NK-92 (cell line): ENCODE measurements around the gene KIAA1755.

Experiments used
- DNase-seq: peaks from one replicate; lab custom pipeline; 2025; ENCODE audit not compliant: unreplicated experiment; lab: John Stamatoyannopoulos, UW

Gene KIAA1755

GRCh38 chr20:38221119-38221589, 39.4 kb downstream of the KIAA1755 start:
- DNase-seq, result no peak

DNA sequence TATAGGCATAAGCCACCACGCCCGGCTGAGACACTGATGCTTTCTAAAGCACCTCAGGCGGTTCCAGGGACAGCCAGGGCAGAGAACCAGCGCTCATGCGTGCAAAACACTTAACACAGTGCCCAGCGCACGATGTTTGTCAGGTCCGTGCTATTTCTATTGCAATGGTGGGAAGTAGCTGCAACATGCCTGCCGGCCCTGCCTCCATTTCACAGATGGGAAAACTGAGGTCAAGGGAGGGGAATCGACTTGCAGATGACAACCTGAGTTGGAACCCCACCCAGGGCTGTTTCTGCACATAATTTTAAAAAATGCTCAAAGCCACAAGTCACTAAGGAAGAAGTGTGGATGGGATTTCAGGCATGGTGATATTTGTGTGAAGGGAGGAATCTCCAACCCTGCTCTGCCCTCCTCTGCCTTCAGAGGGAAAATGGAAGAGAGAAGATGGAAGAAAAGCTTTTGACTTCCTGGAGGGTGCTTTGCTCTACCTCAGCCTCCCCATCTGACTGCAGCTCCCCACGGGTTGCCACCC, 39.9 kb downstream of the KIAA1755 start:
- no peak for DNase-seq

GRCh38 chr20:38219006-38219950, 41.3 kb downstream of the KIAA1755 start:
- DNase-seq, result no peak

- DNase-seq, result no peak
Observed at GRCh38 chr20:38218566-38218885, 42.0 kb downstream of the KIAA1755 start.

DNA sequence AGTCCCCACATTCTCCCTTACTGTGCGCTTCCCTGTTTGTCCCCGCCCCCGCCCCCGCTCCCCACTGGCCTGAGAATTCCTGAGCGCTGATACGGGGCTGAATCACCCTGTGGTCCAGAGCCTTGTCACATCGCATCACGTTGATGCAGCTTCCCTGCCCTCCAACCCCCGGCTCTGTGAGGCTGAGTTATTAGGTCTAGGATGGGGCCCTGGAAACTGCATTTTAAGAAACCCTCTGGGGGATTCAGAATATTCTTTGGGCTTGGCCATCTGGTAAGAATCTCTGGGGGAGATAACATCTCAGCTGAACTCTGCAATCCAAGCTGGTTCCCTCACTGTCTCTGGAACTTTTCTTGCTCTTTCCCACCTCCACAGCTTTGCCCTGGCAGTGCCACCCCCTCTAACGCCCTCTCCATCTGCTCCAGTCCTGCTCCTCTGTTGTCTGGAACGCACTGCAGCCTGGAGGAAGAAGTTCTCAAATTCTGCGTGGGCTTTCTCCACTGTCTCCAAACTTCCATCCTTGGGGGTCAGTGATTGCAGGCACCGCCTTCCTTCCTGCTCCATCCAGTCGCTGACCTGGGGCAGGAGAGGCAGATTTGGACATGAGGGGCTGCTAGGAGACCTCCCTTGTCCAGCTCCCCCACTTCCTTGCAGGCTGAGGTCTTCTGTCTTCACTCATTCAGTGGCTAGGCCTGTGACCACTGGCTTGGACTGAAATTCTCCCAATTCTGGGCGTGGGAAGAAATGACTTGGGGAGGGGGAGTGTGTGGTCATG, 42.6 kb downstream of the KIAA1755 start:
- no peak for DNase-seq

DNA sequence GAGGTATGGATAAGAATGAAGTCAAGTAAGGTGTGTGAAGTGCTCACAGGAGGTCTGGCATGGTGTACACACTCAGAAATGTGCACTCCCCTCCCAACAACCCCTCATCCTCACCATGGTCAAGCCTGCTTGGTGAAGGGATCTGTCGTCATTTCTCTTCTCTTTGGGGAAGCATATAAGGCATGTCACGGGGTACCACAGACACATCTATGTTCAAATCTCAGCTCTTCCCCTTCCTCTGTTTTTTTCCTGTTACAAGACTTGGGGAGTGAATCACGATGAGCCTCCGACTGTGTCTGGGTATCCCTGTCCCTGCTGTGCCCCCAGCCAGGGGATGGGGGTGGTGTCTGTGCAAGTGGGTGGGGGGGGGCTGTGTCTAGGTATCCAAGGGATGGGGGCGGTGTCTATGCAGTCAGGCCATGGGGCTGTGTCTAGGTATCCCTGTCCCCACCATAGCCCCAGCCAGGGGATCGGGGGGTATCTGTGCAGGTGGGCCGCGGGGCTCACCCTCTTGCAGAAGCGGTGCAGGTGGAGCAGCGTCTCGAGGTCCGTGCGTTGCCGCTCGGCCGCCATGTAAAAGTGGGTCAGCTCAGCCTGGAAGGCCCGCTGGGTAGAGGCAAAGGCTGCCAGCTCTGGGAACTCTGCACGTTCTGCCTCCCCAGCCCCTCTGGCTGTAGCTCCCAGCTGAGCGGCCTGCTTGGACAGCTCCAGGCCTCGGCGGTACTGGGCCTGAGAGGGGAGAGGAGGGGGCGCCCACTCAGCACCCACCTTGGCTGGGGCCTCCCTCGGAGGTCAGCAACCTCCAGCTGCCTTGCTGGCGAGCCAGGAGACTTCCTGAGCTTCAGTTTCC, 43.6 kb downstream of the KIAA1755 start:
- DNase-seq, result no peak

DNA sequence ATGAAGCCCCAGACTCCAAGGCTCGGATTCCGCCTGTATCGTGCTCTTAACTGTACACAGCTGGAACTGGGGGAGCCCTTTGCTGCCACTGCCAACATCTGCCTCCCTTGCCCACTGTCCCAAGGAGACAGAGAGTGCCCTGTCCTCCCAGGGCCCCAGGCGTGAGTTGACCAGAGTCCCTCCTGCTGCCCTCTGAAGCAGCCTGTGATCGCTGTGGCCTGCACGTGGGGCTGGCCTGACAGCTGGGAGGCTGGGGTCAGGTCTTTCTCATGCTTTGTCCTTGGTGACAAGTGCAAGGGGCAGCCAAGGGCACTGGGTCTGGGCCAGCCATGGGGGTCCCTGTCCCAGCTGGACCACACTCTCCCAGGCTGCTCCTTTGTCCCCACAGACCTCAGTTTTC, 44.3 kb downstream of the KIAA1755 start:
- DNase-seq, result no peak

DNA sequence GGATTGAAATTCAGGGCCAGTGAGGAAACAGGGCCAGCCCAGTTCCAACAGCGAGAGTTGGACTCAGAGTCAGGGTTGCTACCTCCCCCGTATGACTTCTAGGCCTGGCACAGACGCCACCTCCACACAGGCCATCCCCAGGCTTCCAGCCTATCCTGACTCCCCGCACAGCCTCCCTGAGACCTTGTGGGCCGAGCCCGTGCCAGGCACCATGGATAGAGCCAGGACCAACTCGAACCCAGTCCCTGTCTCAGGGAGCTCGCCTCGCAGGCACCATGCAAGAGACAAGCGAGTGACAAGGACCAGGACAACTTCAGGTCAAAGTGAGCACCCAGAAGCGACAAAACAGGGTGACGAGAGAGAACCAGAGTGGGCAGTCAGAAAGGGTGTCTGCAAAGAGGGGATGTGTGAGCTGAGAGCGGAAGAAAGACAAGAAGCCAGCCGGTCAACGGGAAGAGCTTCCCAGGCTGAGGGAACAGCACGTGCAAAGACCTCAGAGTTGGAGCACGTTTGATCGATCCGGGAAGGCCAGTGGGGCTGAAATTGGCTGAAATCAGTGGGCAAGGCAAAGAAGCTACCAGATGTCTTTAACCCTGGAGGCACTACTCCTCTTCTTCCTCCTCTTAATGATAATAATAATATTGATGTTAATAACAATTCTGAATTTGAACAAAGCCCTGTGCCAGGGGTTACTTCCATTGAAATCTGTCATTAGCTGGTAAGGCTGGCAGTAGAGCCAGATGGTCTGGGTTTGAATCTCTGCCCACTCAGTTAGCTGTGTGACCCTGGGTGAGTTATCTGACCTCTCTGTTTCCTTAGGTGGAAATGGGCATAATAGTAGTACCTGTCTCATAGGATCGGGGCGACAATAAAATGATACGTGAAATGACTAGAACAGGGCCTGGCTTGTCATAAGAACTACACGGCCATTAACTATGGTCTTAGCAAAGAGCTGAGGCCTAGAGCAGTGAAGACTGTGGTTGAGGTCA, 45.0 kb downstream of the KIAA1755 start:
- DNase-seq, result no peak

DNA sequence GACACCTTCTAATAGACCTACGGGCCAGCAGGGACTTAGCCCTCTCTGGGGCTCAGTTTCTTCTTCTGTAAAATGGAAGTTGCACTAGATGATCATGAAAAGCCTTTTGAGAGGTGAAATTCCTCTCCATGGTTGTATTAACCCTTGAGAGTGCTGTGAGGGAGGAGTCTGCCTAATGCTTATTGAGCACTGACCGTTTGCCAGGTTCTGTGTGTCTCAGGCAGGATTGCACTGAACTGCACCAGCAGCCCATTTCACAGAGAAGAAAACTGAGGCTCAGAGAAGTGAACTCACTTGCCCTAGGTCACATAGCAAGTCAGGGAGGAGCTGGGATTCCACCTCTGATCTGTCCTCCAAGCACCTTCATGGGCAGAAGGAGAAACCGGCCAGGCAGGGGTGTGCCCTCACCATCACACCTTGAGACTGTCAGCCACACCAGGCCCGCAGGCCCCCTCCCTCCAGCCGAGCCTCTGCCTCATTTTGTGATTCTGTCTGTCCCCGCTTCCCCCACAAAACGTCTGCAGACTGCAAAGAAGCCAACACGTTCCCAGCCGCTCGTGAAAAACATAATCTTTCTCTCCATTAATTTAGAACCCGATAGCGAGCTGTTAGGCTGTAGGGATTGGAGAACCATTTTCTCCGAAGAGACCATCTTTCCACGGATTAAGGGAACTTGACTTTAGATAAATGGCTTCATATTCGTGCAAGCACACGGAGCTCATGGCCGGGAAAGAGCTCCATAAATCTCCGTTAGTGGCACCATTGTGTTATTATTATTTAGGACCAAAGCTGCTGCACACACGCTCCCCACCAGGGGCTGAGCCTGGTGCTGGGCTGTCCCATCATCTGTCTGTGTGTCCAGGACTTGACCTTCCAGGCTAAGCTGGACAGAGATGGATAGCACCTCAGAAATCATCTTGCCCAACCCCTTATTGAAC, 46.0 kb downstream of the KIAA1755 start:
- no peak for DNase-seq

GRCh38 chr20:38213607-38213940, 47.0 kb downstream of the KIAA1755 start:
- no peak for DNase-seq

DNA sequence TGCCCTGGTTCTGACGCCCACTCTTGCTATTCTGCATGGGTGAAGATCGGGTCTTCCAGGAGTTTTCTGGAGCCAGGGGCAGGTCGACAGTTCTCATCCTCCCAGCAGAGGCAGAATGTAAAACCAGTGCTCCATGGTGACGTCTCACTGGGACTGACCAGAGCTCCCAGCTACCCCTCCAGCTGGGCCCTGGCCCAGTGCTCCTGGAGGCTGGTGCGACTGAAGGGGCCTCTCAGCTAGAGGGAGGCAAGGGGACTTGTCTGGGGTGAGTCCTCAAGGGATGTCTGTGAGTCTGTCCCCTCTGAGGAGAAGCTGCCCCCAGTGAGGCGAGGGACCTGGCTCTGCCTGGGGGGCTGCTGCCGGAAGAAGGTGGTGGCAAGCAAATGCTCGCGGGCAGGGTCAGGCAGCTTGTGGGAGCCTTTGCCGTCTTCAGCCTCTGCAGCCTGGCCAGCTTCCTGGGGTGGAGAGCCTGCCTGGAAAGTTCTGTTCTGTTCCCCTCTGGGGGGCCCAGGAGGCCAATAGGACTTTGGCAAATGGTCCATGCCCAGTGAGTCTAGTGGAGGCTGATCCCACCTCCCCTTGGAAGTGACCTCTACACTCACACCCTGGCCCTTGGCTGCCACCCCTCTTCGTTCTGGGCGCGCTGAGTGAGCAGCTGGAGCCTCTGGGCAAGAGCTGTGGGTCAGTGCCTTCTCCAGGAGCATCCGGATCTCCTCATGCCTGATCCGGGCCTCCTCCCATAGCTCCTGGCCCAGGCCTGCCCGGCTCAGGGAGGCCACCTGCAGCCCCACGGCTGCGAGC, 47.5 kb downstream of the KIAA1755 start:
- DNase-seq, result no peak

GRCh38 chr20:38211200-38212097, 49.1 kb downstream of the KIAA1755 start:
- no peak for DNase-seq

- no peak for DNase-seq
Observed at GRCh38 chr20:38210741-38211140, 49.8 kb downstream of the KIAA1755 start.

GRCh38 chr20:38209736-38210405, 50.7 kb downstream of the KIAA1755 start:
- DNase-seq, result no peak

GRCh38 chr20:38209054-38209675, 51.4 kb downstream of the KIAA1755 start:
- no peak for DNase-seq

GRCh38 chr20:38208523-38208922, 52.0 kb downstream of the KIAA1755 start:
- no peak for DNase-seq
